AG04449 (cell line): ENCODE results near the gene TPO.
A peak's percentile ranks its signal among the peaks of the same experiment; 100 is the strongest.

Source experiments
- CTCF ChIA-PET: fragments of 350-600 bp; formaldehyde crosslinking; extraction: SDS; loops from one replicate; lab custom pipeline; 2021; ENCODE audit warnings: antibody characterized with exemption; lab: Yijun Ruan, JAX
- POLR2A ChIA-PET: fragments of 400-600, 350-600 bp; formaldehyde crosslinking; extraction: SDS; loops from one replicate; lab custom pipeline; 2020; ENCODE audit warnings: antibody characterized with exemption, inconsistent platforms; lab: Yijun Ruan, JAX
- DNase-seq: peaks from one replicate; pipeline ENCODE4 v3.0.0-alpha.2; 2010; ENCODE audit warnings: low read depth, low spot score
- H3K4me3 ChIP-seq: 2 replicates; pipeline ENCODE4 v1.5.1; 2011; ENCODE audit warnings: low read depth, mild to moderate bottlenecking, control low read depth, low read length
- CTCF ChIP-seq: IDR thresholded peaks from one replicate; pipeline ENCODE4 v1.5.1; 2011; ENCODE audit warnings: mild to moderate bottlenecking, moderate library complexity, low read length, control low read depth, inconsistent platforms; ENCODE audit not compliant: insufficient read depth; ENCODE audit errors: missing control alignments

Gene TPO

GRCh38 chr2:1548910-1549673 is 135.8 kb downstream of the TPO start:
- POLR2A ChIA-PET: no interaction called here
- TF ChIP-seq CTCF: no peak
- H3K4me3 ChIP-seq: no peak overlapping the region
- CTCF ChIA-PET: interaction anchor here (0.7 to 10.9 kb wide), 16 partner anchors 6 to 1302 kb away, joined by 3 to 198 read pairs (median 8); partner anchors contain the start of gene SNTG2
- DNase-seq: no peak

- POLR2A ChIA-PET: no interaction called here
- DNase-seq: no peak
- CTCF ChIA-PET: interaction anchor here (0.9 to 10.9 kb wide), 49 partner anchors 7 to 882 kb away, joined by 3 to 198 read pairs (median 5); partner anchors contain the start of genes PXDN, SNTG2 and TMEM18
- no peak for TF ChIP-seq CTCF
- H3K4me3 ChIP-seq: no peak overlapping the region
Measured at GRCh38 chr2:1550076-1550475, 136.8 kb downstream of the TPO start.

- H3K4me3 ChIP-seq: no peak overlapping the region; the same call in 1 of the 2 replicates
- DNase-seq: no peak
- CTCF ChIA-PET: interaction anchor here (0.7 to 10.9 kb wide), 56 partner anchors 8 to 1314 kb away, joined by 3 to 198 read pairs (median 4); partner anchors contain the start of genes PXDN, SNTG2 and TMEM18
- POLR2A ChIA-PET: no interaction called here
- TF ChIP-seq CTCF: peak; percentile 98
Measured at GRCh38 chr2:1550658-1551316, 137.5 kb downstream of the TPO start.

GRCh38 chr2:1551905-1552304 is 138.6 kb downstream of the TPO start:
- ChIA-PET POLR2A (no interaction called here), CTCF (interaction anchor here (0.7 to 10.9 kb wide), 38 partner anchors 8 to 899 kb away, joined by 3 to 198 read pairs (median 8); no protein-coding TSS in a partner anchor)

GRCh38 chr2:1552611-1553010 is 139.3 kb downstream of the TPO start:
- DNase-seq: no peak
- ChIA-PET CTCF (interaction anchor here (0.8 to 10.9 kb wide), 23 partner anchors 10 to 900 kb away, joined by 3 to 198 read pairs (median 17); no protein-coding TSS in a partner anchor), POLR2A (no interaction called here)
- no peak for TF ChIP-seq CTCF
- H3K4me3 ChIP-seq: no peak overlapping the region

More at GRCh38 chr2:1551905-1552304, 138.6 kb downstream of the TPO start:
- DNase-seq: no peak
- H3K4me3 ChIP-seq: no peak overlapping the region
- no peak for TF ChIP-seq CTCF
